T-cell (primary cell): ENCODE data around the gene CACNB4. TPM values are rescaled to one million over a fixed set of nuclear protein-coding genes. Genes with fewer than 3 reads are reported as not detected.
A peak's percentile ranks its signal among the peaks of the same experiment; 100 is the strongest.

Experiments used
- ATAC-seq, 4 experiments: fragments of 200-7000 bp in 3 of 4; fragments of 150-1000 bp in 1 of 4; cut with Tn5 transposase; replicated peaks in 1 of 4; 1 replicate in 3 of 4; 2 replicates in 1 of 4; pipeline ENCODE4 v1.10.0; 2021; ENCODE audit warnings: moderate library complexity in 3 of 4, mild to moderate bottlenecking in 2 of 4, moderate number of reproducible peaks in 1 of 4
- CTCF ChIA-PET, 2 donors: fragments of 300-600 bp; sonication (Branson Sonifier 250); formaldehyde crosslinking; loops; one replicate each; lab custom pipeline; 2022; ENCODE audit warnings: antibody characterized with exemption in 2 of 2; lab: Charles Lee
- POLR2A ChIA-PET, 2 donors: fragments of 300-600 bp; sonication (Branson Sonifier 250); formaldehyde crosslinking; loops; one replicate each; lab custom pipeline; 2022; ENCODE audit warnings: antibody characterized with exemption in 2 of 2; lab: Charles Lee
- DNase-seq, 35 experiments: peaks; one replicate each; pipeline versions ENCODE4 v3.0.0 to v3.0.0-alpha.2; 2013 to 2023
- H3K27ac ChIP-seq: one replicate; pipeline ENCODE4 v1.5.1; 2013; ENCODE audit warnings: low read length
- H3K27me3 ChIP-seq, 2 experiments: replicated peaks in 1 of 2; 1 replicate in 1 of 2; 2 replicates in 1 of 2; pipeline versions ENCODE4 v1.6.1 to v1.7.0; 2013; ENCODE audit warnings: low read length in 1 of 2, mixed read lengths in 1 of 2; ENCODE audit not compliant: control insufficient read depth in 2 of 2, insufficient read depth in 2 of 2; ENCODE audit errors: extremely low read depth in 1 of 2
- H3K36me3 ChIP-seq, 2 donors: 1 replicate in 1 of 2; 2 replicates in 1 of 2; pipeline versions ENCODE4 v1.6.1 to v1.7.0; 2013; ENCODE audit warnings: low read length in 1 of 2; ENCODE audit not compliant: control insufficient read depth in 2 of 2, insufficient read depth in 1 of 2; ENCODE audit errors: extremely low read depth in 1 of 2
- H3K4me1 ChIP-seq, 2 experiments: 1 replicate in 1 of 2; 2 replicates in 1 of 2; pipeline versions ENCODE4 v1.6.1 to v1.7.0; 2013; ENCODE audit warnings: low read length in 2 of 2, mixed read lengths in 1 of 2; ENCODE audit not compliant: insufficient read depth in 2 of 2, control insufficient read depth in 1 of 2; ENCODE audit errors: extremely low read depth in 1 of 2
- H3K4me3 ChIP-seq, 2 donors: 1 replicate in 1 of 2; 2 replicates in 1 of 2; pipeline versions ENCODE4 v1.5.1 to v1.7.0; 2013; ENCODE audit warnings: mild to moderate bottlenecking in 2 of 2, low read length in 1 of 2, moderate library complexity in 1 of 2; ENCODE audit not compliant: control insufficient read depth in 1 of 2; ENCODE audit errors: extremely low read depth in 1 of 2
- H3K9me3 ChIP-seq: 2 replicates; pipeline ENCODE4 v1.7.0; 2013
- H3K27ac Mint-ChIP-seq, 2 donors: one replicate each; pipeline ENCODE4 v1.8.0; 2020 to 2021; ENCODE audit warnings: mild to moderate bottlenecking in 2 of 2, mixed read lengths in 2 of 2
- H3K27me3 Mint-ChIP-seq, 2 donors: one replicate each; pipeline ENCODE4 v1.8.0; 2021 to 2022; ENCODE audit warnings: mixed read lengths in 2 of 2
- H3K36me3 Mint-ChIP-seq: one replicate; pipeline ENCODE4 v1.8.0; 2021; ENCODE audit warnings: mixed read lengths
- H3K4me1 Mint-ChIP-seq, 3 donors: one replicate each; pipeline ENCODE4 v1.8.0; 2020 to 2022; ENCODE audit warnings: mixed read lengths in 3 of 3, mild to moderate bottlenecking in 1 of 3
- H3K4me3 Mint-ChIP-seq, 3 donors: one replicate each; pipeline ENCODE4 v1.8.0; 2020 to 2022; ENCODE audit warnings: mild to moderate bottlenecking in 3 of 3, mixed read lengths in 3 of 3, moderate library complexity in 3 of 3
- H3K9me3 Mint-ChIP-seq, 3 donors: one replicate each; pipeline ENCODE4 v1.8.0; 2020 to 2022; ENCODE audit warnings: mixed read lengths in 3 of 3
- WGBS: methylation state at CpG from one replicate; pipeline ENCODE4 v1.1.5; 2013; ENCODE audit warnings: missing lambda C conversion rate; ENCODE audit not compliant: insufficient coverage; 5-methylcytosine and 5-hydroxymethylcytosine counted together
- total RNA-seq, 35 experiments: library from RNA in 6 of 35; stranded (reverse) in 6 of 35; fragments of 120-200 nt in 1 of 35; gene quantifications; one replicate each; pipeline versions ENCODE4 v1.2.1 to v1.2.4 and lab custom pipeline; 2013 to 2026

CACNB4 gene
- total RNA-seq, 5 donors from 2014 or later (not counting 1 experiment from before 2014, with no cell fraction given): 0.16 to 1.2 (median 0.47) TPM

- ATAC-seq (no peak), DNase-seq (no peak)
- Histone ChIP-seq H3K27me3 (peaks cover 3 to 49% of the 10 kb centered on the region in 2 experiments), H3K27ac (no peak overlapping the region), H3K9me3 (no peaks in the 10 kb centered on the region), H3K4me1 (peaks cover 3 to 18% of the 10 kb centered on the region in 2 experiments), H3K4me3 (no peak overlapping the region), H3K36me3 (no peaks in the 10 kb centered on the region)
- H3K9me3 Mint-ChIP-seq: no peaks in the 10 kb centered on the region
- no peak overlapping the region for H3K27ac Mint-ChIP-seq
- no peaks in the 10 kb centered on the region for H3K36me3 Mint-ChIP-seq
- H3K27me3 Mint-ChIP-seq: peaks cover 47 to 48% of the 10 kb centered on the region in 2 donors
- ChIA-PET CTCF (no interaction called here), POLR2A (no interaction called here)
- no peak overlapping the region for H3K4me3 Mint-ChIP-seq
- peaks cover 18 to 20% (median 19%) of the 10 kb centered on the region in 3 donors for H3K4me1 Mint-ChIP-seq
- 86% methylated on average over 1 of the region's 2 CpGs for WGBS
Measured at GRCh38 chr2:152100961-152101360, 2.1 kb upstream of the CACNB4 start.

DNA sequence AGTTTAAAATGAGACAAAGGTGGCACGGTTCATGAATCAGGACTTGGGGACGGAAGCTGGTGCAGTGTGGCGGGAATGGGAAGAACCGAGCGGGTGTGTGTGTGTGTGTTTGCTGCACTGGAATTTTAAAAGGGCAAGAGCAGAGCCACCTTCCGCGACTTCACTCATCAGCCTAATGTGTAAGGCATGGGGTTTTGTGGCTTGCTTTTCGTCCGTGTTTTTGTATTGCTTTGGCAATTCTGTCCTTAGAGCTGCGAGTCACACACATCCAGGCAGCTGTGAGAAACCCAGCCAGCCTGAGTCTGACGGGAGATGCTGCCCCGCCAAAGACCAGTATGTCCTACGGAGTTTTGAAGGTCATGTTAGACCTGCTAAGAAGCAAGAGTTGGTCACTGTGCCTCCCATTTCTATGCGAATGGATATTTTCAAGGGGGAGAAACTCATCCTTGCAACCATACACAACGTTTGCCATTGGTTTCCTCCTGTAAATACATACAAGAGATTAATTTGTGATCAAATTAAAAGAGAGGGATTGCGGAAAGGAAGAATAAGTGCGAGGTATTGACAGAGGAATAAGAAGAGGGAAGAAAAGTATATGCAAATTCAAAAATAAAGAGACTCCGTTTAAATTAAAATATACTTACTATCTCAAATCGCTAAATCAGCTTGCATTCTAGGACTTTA lies 665 bp upstream of the CACNB4 start:
- Mint-ChIP-seq H3K27me3 (peaks cover 48 to 52% of the 10 kb centered on the region in 2 donors), H3K9me3 (no peaks in the 10 kb centered on the region), H3K27ac (peak overlapping the region in 1 of 2 donors; percentile 36), H3K4me1 (peaks cover 18 to 20% (median 19%) of the 10 kb centered on the region in 3 donors), H3K4me3 (peak overlapping the region; percentile 73 to 89 (median 77)), H3K36me3 (no peaks in the 10 kb centered on the region)
- H3K27ac ChIP-seq: no peak overlapping the region
- ATAC-seq: no peak
- H3K4me1 ChIP-seq: peaks cover 3 to 18% of the 10 kb centered on the region in 2 experiments
- CTCF ChIA-PET: no interaction called here
- H3K27me3 ChIP-seq: peaks cover 3 to 49% of the 10 kb centered on the region in 2 experiments
- H3K36me3 ChIP-seq: no peaks in the 10 kb centered on the region
- 8% methylated on average over 9 of the region's 19 CpGs for WGBS
- H3K9me3 ChIP-seq: no peaks in the 10 kb centered on the region
- peak overlapping the region; percentile 38 to 90 for H3K4me3 ChIP-seq
- peak in 1 of 35 experiments; percentile 3 for DNase-seq
- POLR2A ChIA-PET: interaction anchor here in 1 of 2 donors (0.5 kb wide), 1 partner anchor 387 kb away, joined by 3 read pairs; no protein-coding TSS in a partner anchor

DNA sequence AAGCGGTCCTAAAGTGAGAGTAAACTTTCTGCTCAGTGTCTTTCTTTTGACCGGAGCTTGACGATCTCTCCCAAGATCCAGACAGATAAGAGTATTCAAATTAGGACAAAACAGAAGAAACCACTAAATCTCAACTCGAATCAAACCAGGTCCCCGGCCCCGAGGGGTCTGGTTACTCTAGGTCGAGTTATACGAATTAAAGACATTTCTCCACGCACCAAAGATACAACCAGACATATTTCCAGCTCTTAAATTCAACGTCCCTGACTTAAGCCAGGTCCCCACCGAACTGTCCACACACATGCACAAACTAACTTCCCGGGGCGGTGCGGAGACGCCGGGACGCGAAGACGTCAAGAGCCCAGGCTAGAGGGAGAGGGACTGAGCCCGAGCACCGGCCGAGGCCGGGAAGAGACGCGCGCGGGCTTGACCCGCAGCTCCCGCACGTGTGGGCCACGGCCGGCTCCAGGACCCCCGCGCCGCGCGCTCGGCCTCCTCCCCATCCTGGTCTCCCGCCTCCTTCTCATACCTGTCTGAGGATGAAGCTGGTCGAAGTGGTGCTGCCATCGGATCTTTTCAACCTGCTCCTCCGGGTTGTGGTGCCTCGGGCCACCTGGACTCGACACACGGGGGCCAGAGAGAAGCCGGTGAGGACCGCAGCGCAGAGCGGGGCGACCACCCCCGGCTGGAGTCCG lies 896 bp downstream of the CACNB4 start:
- peaks cover 3 to 18% of the 10 kb centered on the region in 2 experiments for H3K4me1 ChIP-seq
- no peaks in the 10 kb centered on the region for H3K9me3 Mint-ChIP-seq
- ATAC-seq (peak; percentile 23 to 44 (median 30)), DNase-seq (peak in 2 of 35 experiments; percentile 0 to 4)
- H3K4me3 Mint-ChIP-seq: peak overlapping the region; percentile 70 to 89 (median 75)
- no peak overlapping the region for H3K27ac Mint-ChIP-seq
- peaks cover 18 to 20% (median 19%) of the 10 kb centered on the region in 3 donors for H3K4me1 Mint-ChIP-seq
- no peak overlapping the region for H3K27ac ChIP-seq
- peaks cover 3 to 48% of the 10 kb centered on the region in 2 experiments for H3K27me3 ChIP-seq
- H3K27me3 Mint-ChIP-seq: peaks cover 43 to 53% of the 10 kb centered on the region in 2 donors
- no peaks in the 10 kb centered on the region for H3K9me3 ChIP-seq
- ChIA-PET POLR2A (no interaction called here), CTCF (no interaction called here)
- peak overlapping the region; percentile 38 to 53 for H3K4me3 ChIP-seq
- H3K36me3 Mint-ChIP-seq: no peaks in the 10 kb centered on the region
- H3K36me3 ChIP-seq: no peaks in the 10 kb centered on the region
- WGBS: 4% methylated on average over 27 of the region's 52 CpGs

DNA sequence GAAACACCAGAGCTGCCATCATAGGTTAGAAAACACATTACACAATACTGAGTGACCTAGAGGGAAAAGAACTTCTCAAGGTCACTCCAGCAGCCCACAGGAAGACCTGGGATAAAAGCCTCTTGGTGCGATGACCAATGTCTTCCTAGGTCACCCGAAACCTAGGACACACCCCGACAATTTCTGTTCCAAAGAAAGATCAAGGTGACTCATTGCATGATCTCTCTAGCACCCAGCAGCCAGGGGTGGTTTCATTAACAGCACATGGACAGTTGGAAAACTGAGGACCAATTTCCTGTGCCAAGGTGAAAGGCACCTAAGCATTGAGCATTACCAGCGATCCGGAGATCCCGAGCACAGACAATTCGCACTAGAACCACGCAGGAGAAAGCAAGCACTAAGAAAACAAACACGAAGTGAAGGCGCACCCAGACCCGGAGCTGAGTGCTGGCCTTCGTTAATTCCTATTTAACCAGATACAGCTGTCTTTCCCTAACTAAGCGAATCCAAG lies 1.5 kb downstream of the CACNB4 start:
- peaks cover 3 to 45% of the 10 kb centered on the region in 2 experiments for H3K27me3 ChIP-seq
- peaks cover 3 to 18% of the 10 kb centered on the region in 2 experiments for H3K4me1 ChIP-seq
- 29% methylated on average over 12 of the region's 13 CpGs for WGBS
- H3K27ac ChIP-seq: no peak overlapping the region
- no peaks in the 10 kb centered on the region for H3K9me3 ChIP-seq
- Mint-ChIP-seq H3K27ac (no peak overlapping the region), H3K9me3 (no peaks in the 10 kb centered on the region), H3K4me3 (peak overlapping the region; percentile 70 to 89 (median 75)), H3K36me3 (no peaks in the 10 kb centered on the region), H3K4me1 (peaks cover 18 to 20% (median 19%) of the 10 kb centered on the region in 3 donors), H3K27me3 (peaks cover 39 to 47% of the 10 kb centered on the region in 2 donors)
- H3K36me3 ChIP-seq: no peaks in the 10 kb centered on the region
- ATAC-seq (no peak), DNase-seq (no peak)
- H3K4me3 ChIP-seq: no peak overlapping the region
- POLR2A ChIA-PET: no interaction called here
- CTCF ChIA-PET: no interaction called here

- CTCF ChIA-PET: interaction anchor here in 1 of 2 donors (0.5 kb wide), 1 partner anchor 648 kb away, joined by 3 read pairs; no protein-coding TSS in a partner anchor
- Histone ChIP-seq H3K9me3 (no peaks in the 10 kb centered on the region), H3K27ac (no peak overlapping the region), H3K27me3 (peaks cover 0 to 37% of the 10 kb centered on the region in 2 experiments), H3K36me3 (no peaks in the 10 kb centered on the region), H3K4me1 (peaks cover 3 to 18% of the 10 kb centered on the region in 2 experiments), H3K4me3 (no peak overlapping the region)
- DNase-seq (no peak), ATAC-seq (no peak)
- no CpG with 5 or more reads among the region's 1 CpG for WGBS
- peaks cover 16 to 19% (median 18%) of the 10 kb centered on the region in 3 donors for H3K4me1 Mint-ChIP-seq
- no peaks in the 10 kb centered on the region for H3K9me3 Mint-ChIP-seq
- peaks cover 22 to 40% of the 10 kb centered on the region in 2 donors for H3K27me3 Mint-ChIP-seq
- H3K36me3 Mint-ChIP-seq: no peaks in the 10 kb centered on the region
- POLR2A ChIA-PET: interaction anchor here in 1 of 2 donors (0.7 kb wide), 1 partner anchor 357 kb away, joined by 3 read pairs; no protein-coding TSS in a partner anchor
- H3K4me3 Mint-ChIP-seq: no peak overlapping the region
- no peak overlapping the region for H3K27ac Mint-ChIP-seq
Measured at GRCh38 chr2:152095146-152095545, 3.7 kb downstream of the CACNB4 start.

- WGBS: 90% methylated on average over 2 of the region's 2 CpGs
- Histone ChIP-seq H3K9me3 (no peaks in the 10 kb centered on the region), H3K4me3 (no peak overlapping the region), H3K4me1 (peaks cover 0 to 12% of the 10 kb centered on the region in 2 experiments), H3K27me3 (peaks cover 0 to 28% of the 10 kb centered on the region in 2 experiments), H3K36me3 (no peaks in the 10 kb centered on the region), H3K27ac (no peak overlapping the region)
- Mint-ChIP-seq H3K27me3 (peaks cover 12 to 29% of the 10 kb centered on the region in 2 donors), H3K4me3 (no peak overlapping the region), H3K9me3 (no peaks in the 10 kb centered on the region), H3K27ac (no peak overlapping the region), H3K4me1 (peaks cover 9 to 11% (median 9%) of the 10 kb centered on the region in 3 donors), H3K36me3 (no peaks in the 10 kb centered on the region)
- DNase-seq (no peak), ATAC-seq (no peak)
- POLR2A ChIA-PET: no interaction called here
- CTCF ChIA-PET: no interaction called here
Measured at GRCh38 chr2:152094014-152094413, 4.8 kb downstream of the CACNB4 start.
